Fibroblast of lung (primary cell): Measurements from ENCODE around the gene ADGRB3.
"Not testable (repeated sequence)": the region's sequence is repeated elsewhere in the genome, so short reads cannot be mapped to it uniquely, and the experiment has no call there.

ENCODE experiments used
- CTCF ChIP-seq, 2 donors: IDR thresholded peaks in 1 of 2; conservative IDR thresholded peaks in 1 of 2; 1 replicate in 1 of 2; 2 replicates in 1 of 2; pipeline ENCODE4 v1.5.1; 2011 to 2012; ENCODE audit warnings: low read length in 2 of 2, control low read depth in 1 of 2, inconsistent platforms in 1 of 2, low read depth in 1 of 2, mild to moderate bottlenecking in 1 of 2
- EZH2 ChIP-seq: IDR thresholded peaks from 2 replicates; pipeline ENCODE4 v1.5.1; 2012; ENCODE audit warnings: low read length, control low read depth, mild to moderate bottlenecking; ENCODE audit errors: missing control alignments

DNA sequence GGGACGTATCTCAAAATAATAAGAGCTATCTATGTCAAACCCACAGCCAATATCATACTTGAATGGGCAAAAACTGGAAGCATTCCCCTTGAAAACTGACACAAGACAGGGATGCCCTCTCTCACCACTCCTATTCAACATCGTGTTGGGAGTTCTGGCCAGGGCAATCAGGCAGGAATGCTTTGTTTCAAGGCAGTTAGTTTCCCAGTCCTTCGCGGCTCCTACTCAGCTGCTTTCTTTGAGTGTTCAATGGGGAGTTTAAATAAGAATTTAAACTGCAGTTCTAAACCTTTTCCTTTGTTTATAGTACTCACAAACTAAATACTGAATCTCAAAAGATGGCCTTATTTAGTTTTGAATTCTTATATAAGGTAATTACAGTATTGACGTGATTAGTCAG lies 179.9 kb downstream of the ADGRB3 start:
- not testable (repeated sequence) for TF ChIP-seq CTCF (conservative IDR thresholded peaks at IDR 0.05 in 1 of 2, IDR thresholded peaks at IDR 0.05 in 1 of 2; ENCODE audit: low read depth in 1 of 2, low read length in 2 of 2); EZH2
